HuH-7.5 (cell line): ENCODE results near the gene TMTC4.
A peak's percentile ranks its signal among the peaks of the same experiment; 100 is the strongest.
"Not testable (repeated sequence)": the region's sequence is repeated elsewhere in the genome, so short reads cannot be mapped to it uniquely, and the experiment has no call there.

ENCODE experiments used
- DNase-seq: peaks from one replicate; pipeline ENCODE4 v3.0.0; 2011; ENCODE audit warnings: low spot score

The TMTC4 gene, protein sequence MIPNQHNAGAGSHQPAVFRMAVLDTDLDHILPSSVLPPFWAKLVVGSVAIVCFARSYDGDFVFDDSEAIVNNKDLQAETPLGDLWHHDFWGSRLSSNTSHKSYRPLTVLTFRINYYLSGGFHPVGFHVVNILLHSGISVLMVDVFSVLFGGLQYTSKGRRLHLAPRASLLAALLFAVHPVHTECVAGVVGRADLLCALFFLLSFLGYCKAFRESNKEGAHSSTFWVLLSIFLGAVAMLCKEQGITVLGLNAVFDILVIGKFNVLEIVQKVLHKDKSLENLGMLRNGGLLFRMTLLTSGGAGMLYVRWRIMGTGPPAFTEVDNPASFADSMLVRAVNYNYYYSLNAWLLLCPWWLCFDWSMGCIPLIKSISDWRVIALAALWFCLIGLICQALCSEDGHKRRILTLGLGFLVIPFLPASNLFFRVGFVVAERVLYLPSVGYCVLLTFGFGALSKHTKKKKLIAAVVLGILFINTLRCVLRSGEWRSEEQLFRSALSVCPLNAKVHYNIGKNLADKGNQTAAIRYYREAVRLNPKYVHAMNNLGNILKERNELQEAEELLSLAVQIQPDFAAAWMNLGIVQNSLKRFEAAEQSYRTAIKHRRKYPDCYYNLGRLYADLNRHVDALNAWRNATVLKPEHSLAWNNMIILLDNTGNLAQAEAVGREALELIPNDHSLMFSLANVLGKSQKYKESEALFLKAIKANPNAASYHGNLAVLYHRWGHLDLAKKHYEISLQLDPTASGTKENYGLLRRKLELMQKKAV

GRCh38 chr13:100674572-100674871 lies at the start of gene TMTC4:
Gene TMTC4 (minus strand): TSS chr13:100674795. CDS start chr13:100670362, 4,433 bp downstream.
- DNase-seq: no peak

DNA sequence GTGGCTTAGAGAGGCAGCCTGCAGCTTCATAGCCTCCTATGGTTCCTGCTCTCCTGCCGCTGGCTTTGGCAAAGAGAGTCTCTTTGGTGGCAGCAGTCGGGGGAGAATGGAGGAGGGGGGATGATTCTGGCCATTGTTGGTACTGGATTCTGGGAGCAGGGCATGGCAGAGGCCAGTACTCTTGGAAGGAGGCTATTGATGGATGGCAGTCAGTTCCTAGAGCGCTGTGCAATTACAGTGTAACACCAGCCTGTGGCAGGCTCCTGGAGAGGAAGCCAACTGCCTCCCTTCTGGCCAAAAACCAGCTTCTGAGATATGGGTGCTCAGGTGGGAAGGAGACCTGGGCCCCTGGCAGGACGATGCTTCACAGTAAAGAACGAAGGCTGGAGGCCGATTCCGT lies 47.9 kb upstream of the TMTC4 start:
- no peak for DNase-seq

DNA sequence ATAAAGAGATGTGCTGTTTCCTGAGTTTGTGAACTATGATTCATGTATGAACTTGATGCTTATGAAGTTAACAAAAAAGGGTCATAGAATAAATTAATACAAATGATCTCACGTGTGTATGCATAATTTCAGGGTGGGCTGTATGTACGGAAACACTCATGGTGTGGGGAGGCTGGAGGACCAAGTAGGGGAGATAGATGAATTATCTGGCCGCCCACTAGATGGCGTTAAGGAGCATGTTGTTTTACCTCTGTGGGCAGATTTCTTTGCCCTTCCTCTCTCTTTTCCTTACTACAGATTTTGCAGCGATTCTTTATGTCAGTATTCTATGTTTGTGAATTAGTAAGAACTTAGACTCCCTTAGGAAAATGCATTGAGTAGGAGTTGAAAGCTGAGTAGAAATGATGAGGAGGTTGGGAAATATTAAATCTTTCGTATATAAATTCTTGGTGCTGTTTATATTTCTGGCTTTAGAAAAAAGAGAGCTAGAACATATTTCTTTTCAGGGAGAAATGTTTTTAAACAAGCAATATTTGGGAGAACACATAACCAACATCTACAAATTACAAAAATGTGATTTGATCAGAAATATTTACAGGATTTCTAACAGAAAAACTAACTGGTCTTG lies 47.4 kb upstream of the TMTC4 start:
- peak; percentile 20 for DNase-seq

DNA sequence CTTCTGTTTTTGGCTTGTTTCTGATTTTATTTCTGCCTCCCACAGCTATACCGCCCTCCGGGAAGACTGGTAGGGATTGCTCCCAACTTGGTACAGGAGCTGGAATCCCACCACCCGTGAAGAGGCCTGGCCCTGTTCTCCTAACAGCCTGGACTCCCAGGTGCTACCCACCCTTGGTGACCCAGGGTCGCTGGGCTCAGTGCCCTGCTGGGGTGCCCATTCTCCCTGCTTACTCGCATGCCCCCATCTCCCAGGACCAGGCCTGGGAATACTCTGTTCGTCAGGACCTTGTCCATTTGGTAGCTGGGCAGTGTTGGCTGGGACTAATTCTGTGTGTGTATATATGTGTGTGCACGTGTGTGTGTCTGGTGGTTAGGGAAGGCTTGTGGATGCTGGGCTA lies 41.0 kb upstream of the TMTC4 start:
- DNase-seq: no peak

DNA sequence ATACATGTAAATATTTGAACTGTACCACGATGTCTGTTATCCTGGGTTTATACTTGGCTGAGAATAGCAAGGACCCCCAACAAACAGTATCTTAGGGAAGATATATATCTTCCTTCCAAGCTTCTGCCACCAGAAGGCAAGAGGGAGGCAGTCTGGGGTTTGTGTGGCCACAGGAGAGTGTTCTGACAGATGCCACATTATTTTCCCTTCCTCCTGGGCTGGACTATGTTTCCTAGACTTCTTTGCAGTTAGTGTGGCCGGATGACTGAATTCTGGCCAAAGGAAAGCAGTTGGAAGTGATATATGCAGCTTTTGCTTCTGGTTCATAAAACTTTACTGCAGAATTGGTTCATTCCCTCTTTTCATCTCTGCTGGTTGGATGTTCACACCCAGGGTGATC lies 39.9 kb upstream of the TMTC4 start:
- DNase-seq: no peak

DNA sequence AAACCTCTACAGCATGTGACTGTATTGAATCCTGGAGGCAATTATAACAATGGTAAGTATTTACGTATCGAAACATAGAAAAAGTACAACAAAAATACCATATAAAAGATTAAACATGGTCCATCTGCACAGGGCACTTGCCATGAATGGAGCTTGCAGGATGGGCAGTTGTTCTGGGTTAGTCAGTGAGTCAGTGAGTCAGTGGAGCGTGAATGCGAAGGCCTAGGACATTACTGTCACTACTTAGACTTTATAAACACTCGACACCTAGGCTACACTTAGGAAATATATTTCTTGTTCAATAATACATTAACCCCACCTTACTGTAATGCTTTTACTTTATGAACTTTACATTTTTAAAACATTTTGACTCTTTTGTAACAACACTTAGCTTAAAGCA lies 35.6 kb upstream of the TMTC4 start:
- DNase-seq: no peak

DNA sequence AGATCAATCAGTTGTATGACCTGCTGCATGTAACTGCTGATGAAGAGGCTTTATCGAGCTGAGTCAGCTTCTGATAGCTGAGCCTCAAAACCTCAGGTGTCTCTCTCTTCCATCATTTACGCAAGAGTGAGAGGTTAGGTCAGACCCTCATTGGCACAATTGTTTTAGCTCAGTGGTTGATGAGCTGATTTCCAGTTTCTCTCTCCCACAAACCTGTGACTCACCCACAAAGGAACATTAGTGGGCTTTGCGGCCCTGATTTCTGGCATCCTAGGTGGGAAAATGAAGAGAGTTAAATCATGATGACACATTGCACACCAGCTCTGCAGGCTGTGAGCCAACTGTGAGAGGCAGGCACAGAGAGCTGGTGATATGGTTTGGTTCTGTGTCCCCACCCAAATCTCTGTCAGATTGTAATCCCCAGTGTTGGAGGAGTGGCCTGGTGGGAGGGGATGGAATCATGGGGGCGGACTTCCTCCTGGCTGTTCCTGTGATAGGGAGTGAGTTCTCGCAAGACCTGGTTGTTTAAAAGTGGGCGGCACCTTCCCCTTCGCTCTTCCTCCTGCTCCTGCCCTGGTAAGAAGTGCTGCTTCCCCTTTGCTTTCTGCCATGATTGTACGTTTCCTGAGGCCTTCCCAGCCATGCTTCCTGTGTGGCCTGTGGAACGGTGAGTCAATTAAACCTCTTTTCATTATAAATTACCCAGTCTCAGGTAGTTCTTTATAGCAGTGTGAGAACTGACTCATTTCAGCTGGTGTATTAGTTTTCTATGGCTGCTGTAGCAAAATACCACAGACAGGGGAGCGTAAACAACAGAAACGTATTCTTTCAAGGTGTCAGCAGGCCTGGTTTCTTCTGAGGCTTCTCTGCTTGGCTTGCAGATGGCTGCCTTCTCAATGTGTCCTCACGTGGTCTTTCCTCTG lies 33.5 kb upstream of the TMTC4 start:
- DNase-seq: no peak

DNA sequence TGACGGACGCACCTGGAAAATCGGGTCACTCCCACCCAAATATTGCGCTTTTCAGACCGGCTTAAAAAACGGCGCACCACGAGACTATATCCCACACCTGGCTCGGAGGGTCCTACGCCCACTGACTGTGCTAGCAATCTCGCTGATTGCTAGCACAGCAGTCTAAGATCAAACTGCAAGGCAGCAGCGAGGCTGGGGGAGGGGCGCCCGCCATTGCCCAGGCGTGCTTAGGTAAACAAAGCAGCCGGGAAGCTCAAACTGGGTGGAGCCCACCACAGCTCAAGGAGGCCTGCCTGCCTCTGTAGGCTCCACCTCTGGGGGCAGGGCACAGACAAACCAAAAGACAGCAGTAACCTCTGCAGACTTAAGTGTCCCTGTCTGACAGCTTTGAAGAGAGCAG lies 23.7 kb upstream of the TMTC4 start:
- not testable (repeated sequence) for DNase-seq

- no peak for DNase-seq
Measured at GRCh38 chr13:100695509-100695773, 20.8 kb upstream of the TMTC4 start.

DNA sequence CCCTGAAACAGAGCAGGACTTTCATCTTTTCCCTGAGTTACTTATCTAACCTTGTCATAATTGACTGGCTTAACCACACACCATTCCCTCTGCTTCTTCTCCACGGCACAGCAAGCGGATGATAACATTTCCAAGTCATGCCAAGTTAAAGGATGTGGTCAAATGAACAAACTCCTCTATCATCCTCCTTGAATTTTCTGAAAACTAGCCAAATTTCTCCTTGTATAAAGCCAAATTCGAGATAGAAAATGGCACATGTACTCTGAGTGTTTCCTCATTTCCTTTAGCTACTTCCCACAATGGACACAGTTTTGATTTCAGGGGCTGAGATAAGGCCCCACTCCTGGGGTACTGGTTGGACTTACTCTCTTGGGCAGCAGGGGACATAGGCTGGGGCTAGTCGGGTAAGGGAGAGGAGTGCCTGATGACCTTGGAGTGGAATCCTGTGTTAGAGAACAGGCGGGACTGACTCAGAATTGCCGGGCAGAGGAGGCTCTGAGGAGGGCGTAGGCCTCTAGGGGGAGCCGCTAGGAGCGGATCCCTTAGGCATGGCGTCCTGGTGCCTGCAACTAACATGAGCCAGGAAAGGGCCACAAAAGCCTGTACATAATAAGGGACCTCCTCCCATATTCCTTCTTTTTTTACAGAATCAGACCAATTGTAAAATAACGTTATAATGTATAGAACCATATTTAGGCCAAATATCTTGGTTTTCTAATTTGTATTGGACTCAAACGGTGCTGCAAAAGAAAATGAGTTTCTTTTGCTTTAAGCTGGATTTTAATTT lies 20.3 kb upstream of the TMTC4 start:
- peak; percentile 66 for DNase-seq

GRCh38 chr13:100689191-100689590 lies 14.6 kb upstream of the TMTC4 start:
- no peak for DNase-seq

GRCh38 chr13:100680131-100680530 lies 5.5 kb upstream of the TMTC4 start:
- DNase-seq: no peak

GRCh38 chr13:100677128-100677527 lies 2.5 kb upstream of the TMTC4 start:
- not testable (repeated sequence) for DNase-seq

- DNase-seq: no peak
Measured at GRCh38 chr13:100675661-100676129, 1.1 kb upstream of the TMTC4 start.

DNA sequence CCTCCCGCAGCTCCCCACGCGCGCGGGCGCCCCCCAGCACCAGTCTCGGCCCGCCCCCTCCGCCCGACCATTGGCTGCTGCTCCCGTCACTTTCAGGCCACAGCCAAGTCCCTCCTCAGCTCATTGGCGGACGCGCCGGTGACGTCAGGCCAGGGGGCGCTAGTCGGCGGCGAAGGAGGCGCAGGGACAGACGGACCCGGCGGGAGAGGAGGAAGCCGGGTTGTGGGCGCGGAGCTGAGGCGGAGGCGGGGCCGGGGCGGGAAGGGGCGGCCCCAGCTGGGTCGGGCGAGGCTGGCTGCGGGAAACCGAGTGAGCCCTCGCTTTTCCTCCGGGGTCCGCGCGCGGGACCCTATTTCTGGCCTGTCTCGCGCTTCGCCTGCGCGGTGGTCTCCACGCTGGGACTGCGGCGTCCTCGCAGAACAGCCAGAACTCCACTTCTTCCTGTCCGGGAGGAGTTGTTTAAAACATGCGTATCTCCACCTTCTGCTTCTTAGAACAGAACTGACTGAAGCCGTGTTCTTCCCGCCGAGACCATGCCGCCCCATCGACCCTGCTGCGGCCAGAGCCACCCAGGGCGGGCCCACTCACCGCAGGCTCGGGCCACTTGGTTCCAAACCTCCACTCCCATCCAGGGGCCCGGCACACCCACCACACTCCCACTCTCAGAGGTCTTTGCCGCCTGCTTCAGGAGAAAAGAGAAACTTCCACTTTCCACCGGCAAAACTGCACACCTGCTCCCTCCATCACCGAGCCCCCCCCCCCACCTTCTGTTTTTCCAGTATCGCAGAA lies 471 bp upstream of the TMTC4 start:
- DNase-seq: peak; percentile 94

DNA sequence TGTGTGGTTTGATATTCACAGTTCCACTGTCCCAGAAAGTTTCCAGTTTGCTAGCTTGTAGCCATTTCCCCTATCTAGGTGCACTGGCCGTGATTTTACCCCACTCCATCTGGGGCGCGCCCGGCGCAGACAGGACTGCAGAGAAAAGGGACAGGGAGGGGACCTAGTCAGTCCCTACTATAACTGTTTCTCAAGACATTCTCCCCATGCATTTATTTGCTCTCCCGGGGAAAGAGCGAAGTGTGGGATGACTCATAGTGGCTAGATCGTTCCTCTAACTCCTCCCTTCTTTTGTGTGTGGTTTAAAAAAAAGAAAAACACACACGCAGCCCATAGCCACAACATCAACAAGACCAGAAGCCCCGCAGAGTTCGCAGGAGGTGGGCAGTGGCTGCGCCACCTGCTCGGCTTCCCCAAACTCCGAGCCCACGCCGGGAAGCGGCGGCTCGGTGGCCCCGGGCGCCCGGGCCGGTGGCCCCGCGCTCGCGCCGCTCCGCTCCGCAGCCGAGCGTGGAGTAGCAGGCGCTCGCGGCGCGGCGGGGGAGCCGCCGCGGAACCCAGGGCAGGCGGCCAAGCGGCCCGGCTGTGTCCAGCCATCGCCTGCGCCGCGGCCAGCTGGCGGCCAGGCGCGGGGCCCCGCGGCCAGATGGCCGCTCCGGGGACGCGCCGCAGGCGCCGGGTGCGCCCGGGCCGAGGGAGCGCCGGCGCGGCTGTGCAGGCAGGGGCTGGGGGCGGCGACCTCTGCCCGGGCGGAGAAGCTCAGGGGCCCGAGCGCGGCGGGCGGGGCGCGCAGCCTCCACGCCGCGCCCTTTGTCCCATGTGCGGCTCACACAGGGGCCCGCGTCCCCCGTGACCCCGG lies 653 bp downstream of the TMTC4 start:
- peak; percentile 43 for DNase-seq

GRCh38 chr13:100673376-100673712 lies 1.3 kb downstream of the TMTC4 start:
- no peak for DNase-seq

- DNase-seq: no peak
Measured at GRCh38 chr13:100671389-100672182, 3.0 kb downstream of the TMTC4 start.

DNA sequence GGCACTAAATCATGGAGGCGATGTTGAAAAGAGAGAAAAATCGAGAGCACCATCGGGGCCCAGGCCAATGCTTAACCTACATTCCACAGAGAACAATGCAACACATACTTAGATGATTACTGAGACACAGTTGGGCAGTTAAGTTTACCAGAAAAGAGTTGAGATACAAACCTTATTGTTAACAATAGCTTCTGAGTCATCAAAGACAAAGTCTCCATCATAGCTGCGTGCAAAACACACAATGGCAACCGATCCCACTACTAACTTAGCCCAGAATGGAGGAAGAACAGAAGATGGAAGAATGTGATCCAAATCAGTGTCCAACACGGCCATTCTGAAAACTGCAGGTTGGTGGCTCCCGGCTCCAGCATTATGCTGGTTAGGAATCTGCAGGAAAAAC lies 6.2 kb downstream of the TMTC4 start:
- DNase-seq: no peak
